ENCODE results near the gene NUBPL.

DNA sequence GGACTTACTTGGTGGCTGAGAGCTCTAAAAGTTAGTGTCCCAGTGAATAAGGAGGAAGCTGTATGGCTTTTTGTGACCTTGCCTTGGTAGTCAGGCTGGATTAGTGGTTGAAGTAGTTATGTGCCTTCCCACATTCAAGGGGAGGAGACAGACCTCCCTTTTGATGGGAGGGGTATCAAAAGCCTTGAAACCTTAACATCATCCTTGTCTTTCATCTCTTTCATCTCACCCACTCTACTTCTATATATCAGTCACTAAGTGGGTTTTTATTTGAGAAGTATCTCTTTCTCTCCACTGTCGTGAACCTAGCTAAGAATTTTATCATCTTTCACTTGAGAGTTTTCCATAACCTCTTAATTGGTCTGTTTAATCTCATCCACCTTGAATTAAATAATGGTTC lies 15.7 kb downstream of the NUBPL start:
- TF ChIP-seq CTCF (IDR thresholded peaks at IDR 0.05; ENCODE audit: low read depth, low read length) (no peak), MAX (IDR thresholded peaks at IDR 0.05; ENCODE audit: low read depth, low read length) (no peak), MYC (IDR thresholded peaks at IDR 0.05; ENCODE audit: low read depth, low read length) (no peak)
